GM19372 (cell line): ENCODE measurements around the gene EPHB1.

Experiments used
- ATAC-seq: cut with Tn5 transposase; IDR thresholded peaks from one replicate; pipeline ENCODE4 v1.9.1; 2021; ENCODE audit warnings: mild to moderate bottlenecking, low read depth, moderate library complexity; ENCODE audit not compliant: unreplicated experiment

EPHB1 gene

DNA sequence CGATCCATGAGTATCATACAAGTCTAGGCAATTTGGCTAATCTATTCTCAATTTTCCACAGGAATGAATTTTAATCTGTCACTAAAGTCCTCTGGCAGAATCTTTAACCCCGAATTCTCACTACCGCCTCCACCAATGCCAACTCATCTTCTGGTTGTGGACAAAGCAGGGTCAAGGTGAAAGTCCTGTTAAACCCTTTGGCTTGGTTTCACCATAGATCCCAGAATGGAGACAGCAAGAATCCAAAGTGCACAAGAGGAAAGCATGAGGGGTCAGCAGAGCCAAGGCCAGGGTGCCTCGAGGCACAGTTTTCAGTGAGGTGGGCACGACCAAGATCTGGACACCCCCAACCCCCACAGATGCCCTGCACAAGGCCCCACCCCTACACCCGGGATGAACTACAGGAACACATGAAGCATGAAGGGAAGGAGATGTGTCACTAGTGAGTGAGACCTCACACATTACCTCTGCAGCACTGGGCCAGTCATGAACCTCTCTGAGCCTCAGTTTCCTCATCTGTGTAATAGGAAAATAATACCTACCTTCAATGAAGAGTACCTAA is 466.2 kb downstream of the EPHB1 start:
- ATAC-seq = no peak

DNA sequence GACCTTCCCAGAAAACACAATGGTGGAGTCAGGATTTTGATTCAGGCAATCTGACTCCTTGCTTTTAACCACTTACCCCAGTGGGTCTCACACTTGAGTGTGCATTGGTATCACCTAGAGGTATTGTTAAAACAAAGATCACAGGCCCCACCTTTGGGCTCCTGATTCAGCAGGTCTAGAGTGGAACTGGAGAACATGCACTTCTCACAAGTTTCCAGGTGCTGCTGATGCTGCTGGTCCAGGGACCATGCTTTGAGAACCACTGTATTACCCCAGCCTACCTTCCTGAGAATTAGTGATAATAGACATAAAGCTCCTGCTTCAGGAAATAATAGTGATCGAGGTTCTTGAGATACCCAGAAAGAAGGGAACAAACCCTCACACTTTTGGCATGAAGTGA is 466.9 kb downstream of the EPHB1 start:
- ATAC-seq = no peak

DNA sequence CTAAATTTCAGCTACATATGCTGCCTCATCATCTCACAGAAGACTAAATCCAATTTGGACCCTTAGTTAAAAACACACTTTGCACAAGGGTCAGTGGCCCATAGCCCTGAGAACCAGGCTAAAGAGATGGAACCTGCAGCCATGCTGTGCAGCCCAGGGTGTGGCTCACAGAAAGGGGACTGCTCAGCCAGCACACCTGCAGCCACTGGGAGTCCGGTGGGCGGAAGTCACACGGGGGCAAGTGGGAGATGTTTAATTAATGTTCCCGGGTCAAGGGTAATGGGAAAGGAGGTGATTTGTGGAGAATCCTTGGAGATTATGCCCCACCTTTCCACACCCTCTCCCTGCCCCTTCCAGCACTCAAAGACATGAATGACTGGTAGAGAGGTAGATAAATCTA is 467.4 kb downstream of the EPHB1 start:
- no peak for ATAC-seq

DNA sequence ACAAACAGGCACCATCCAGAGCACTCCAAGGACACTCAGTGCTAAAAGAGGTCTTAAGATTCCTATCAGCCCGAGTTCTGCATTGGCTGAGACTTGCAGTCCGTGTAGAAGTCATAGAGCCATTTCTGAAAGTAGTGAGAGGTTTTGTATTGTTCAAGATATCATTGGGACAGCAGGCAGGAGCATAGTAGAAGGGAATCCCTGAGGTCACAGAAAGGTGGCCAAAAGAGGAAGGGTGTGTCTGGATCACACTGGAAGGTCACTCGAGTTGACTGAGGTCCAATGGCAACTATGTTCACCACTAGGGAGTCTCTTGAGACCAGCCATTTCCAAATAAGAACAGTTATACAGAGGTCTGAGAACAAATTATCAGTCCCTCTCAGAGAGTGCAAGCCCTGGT is 468.3 kb downstream of the EPHB1 start:
- no peak for ATAC-seq

DNA sequence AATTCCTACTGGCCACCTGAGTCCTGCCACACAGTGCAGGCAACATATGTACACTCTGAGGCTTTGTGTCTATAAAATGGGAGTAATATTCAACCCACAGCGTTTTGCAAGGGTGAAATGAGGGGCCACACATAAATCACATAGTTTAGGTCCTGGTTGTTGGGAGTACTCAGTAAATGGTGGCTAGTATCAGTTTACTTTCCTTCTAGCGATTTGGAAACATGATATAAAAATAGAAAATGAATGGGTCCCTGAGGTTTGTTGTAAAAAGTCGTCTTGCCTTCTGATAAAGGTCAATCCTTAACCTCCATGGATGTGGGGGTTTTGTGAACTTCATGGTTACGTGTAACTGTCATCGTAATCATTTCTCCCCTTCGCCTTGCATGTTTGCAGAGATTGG is 472.4 kb downstream of the EPHB1 start:
- no peak for ATAC-seq

DNA sequence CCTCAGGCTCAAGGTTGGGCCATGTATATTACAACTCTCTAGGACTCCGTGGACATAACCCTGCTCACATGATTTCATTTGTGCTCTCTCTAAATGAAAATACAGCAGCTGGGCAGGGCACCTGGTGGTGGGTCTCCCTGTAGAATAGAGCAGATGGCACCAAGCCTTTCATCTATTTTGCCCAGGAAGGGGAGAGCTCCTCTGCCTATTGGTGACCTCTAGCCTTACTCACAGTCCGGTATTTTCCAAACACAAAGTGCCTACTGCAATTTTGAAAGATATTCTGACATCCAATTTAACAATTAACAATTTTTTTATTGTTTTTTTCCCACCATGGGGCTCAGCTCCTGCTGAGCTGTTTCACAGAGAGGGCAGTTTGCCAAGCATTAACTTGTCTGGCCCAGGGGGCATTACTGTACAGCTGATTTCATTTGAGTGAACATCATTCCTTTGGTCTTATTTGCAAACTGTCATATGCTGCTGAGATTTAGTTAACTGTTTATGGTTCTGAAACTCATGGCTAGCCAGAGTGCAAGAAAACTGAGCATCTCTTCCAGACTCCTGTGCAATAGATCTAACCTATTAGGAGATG is 474.0 kb downstream of the EPHB1 start:
- no peak for ATAC-seq

DNA sequence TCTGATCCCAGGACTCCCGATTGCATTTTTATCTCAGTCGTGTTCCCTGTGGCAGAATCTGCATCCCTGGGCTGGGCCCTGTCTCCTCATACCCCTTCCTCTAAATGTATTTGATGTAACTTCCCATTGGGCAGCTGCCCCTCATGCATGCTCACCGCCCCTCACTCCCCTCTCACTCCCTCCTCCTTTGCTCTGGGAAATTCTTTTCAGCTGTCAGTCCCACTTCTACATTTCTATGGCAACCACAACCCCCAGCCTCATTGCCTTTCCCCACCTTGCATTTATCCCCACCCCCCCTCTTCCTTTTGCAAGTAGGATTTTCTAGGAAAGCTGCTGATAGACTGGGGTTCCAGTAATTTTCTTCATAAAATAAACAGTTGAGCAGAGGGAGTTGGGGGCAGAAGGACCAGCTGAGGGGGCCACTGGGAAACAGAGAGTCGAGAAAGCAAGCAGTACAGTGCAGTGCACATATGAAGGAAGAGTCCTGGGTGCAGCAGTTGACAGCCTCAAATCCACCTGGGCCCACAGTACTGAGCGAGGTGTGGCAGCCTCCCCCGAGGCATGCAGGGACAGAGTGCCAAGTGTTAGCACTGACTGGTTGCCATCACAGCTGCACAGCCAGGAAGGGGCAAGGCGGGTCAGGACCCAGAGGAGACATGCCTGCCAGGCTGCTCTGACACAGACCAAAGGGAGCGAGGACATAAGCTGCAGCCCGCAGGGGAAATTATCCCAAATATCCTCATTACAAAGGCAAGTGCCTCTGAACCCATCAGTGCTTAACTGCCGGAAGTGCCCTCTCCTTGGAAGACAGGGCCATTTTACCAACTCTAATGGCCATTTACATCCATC is 476.3 kb downstream of the EPHB1 start:
- no peak for ATAC-seq

DNA sequence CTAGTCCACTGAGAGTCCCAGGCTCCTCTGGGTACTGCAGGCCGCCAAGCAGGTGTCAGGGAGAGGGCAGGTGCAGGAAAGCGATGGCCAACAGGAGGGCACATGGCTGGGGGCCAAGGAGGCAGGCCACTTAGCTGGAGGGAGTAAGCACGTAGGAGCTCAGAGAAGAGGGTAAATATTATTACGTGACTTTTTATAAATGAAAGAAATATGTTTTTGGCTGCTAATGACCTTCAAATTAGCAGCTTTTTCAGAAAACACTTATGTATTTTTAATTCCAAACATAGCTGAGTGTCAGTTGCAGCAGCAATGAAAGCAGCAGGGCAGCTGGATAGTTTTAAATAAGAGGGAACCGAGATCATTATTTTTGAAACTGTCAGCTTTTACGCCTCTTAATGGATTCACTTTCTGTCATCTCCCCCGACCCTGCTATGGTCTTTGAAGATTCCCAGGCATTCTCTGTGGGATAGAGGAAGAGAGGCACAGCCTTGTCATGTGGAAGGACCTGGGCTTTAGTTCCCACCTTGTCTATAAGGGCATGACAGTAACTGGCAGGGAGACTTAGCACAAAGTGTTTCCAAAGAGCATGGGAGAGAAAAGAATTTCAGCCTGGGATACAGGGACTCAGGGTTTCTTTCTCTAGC is 477.1 kb downstream of the EPHB1 start:
- ATAC-seq = no peak

DNA sequence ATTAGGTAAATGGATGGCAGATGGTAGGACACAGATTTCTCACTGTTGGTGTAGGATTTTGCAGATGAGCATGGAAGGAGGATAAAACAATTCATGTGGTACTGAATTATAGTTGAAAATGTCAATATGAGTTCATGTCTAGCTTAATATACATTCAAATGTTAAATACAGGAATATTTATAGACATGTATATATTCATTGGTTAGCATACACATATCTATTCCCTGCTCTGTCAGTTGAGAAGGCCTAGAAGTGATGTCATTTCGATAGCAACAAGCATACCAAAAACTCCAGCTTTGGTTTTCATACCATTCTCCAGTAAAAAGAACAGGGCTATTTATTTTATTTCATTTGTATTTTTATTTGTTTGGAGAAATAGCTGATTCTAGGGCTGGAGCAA is 497.1 kb downstream of the EPHB1 start:
- no peak for ATAC-seq

DNA sequence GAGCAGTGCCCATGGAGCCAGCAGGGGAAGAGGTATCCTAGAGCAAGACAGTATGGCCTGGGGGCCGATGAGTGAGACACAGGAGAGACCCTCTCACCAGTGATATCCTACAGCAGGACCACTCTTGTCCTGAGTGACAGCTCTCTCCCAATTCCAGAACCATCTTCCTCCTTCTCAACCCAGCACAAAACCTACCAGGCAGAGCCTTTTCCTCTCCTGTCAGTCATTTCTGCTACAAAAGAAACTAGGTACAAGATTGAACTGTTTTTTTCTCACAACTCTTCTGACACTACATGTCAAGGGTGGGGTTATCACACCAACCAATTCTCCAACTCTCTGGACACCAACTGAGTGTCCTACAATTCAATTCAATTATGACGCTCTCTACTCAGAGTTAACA is 506.6 kb downstream of the EPHB1 start:
- no peak for ATAC-seq

DNA sequence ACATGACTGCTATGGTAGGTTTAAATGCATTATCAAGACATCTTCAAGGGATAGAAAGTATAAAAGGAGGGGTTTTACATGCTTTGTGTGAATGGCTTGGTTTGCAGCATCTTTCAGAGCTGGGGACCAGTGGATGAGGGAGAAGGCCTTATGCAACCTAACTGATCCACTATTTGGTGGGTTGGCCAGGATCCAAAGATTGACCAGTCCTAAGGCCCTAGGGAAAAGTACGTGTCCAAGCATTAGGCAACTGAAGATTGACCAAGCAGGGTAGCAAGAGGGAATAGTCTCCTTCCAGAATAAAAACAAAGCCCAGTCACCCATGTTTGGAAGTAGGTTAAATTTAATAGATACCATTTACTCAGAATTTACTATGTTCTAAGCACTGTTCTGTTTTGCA is 509.3 kb downstream of the EPHB1 start:
- ATAC-seq = no peak
